Activated CD8-positive, alpha-beta memory T cell treated with anti-CD3 and anti-CD28 coated beads, Interleukin-2, amount 50 U/mL, for 48 hours (primary cell): ENCODE measurements around the gene LAMA2.

Experiments
- DNase-seq: peaks from one replicate; pipeline ENCODE4 v3.0.0-alpha.2; 2020

LAMA2 gene

GRCh38 chr6:129546702-129547101 is 663.8 kb downstream of the LAMA2 start:
- no peak for DNase-seq

GRCh38 chr6:129551486-129551885 is 668.5 kb downstream of the LAMA2 start:
- DNase-seq, result no peak

GRCh38 chr6:129552413-129552812 is 669.5 kb downstream of the LAMA2 start:
- no peak for DNase-seq

GRCh38 chr6:129555206-129555832 is 672.4 kb downstream of the LAMA2 start:
- DNase-seq, result no peak

GRCh38 chr6:129558248-129558647 is 675.3 kb downstream of the LAMA2 start:
- DNase-seq, result no peak

DNA sequence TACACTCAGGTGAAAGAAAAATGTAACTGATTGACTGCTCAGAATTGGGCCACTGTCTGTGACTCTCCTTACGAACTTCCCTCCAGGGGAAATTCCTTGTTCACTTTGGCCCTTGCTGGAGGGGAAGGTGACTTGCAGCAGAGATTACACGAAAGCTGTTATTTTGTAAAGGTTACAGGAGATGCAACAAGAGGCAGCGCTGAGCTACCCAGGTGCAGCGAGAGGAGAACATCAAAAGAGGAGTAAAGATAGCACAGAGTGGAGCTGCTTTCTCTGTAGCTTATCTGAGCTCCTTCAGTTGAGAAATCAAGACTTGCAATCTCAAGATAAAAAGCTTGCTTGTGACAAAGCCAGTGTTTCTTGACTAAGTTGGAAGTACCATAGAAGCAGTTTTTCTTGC is 682.4 kb downstream of the LAMA2 start:
- DNase-seq, result no peak

GRCh38 chr6:129565811-129566210 is 682.9 kb downstream of the LAMA2 start:
- no peak for DNase-seq
